Neutrophil (primary cell): ENCODE measurements around the gene FAM72C.
"Not testable (repeated sequence)": the region's sequence is repeated elsewhere in the genome, so short reads cannot be mapped to it uniquely, and the experiment has no call there.

Experiments
- H3K27ac ChIP-seq: fragments of 200-600 bp; sonication (generic); 2 replicates; pipeline ENCODE4 v1.5.1; 2016; ENCODE audit warnings: mild to moderate bottlenecking, moderate library complexity
- H3K27me3 ChIP-seq: fragments of 200-600 bp; sonication (generic); 2 replicates; pipeline ENCODE4 v1.6.0; 2016; ENCODE audit warnings: mild to moderate bottlenecking
- H3K36me3 ChIP-seq: fragments of 200-600 bp; sonication (generic); 2 replicates; pipeline ENCODE4 v1.5.1; 2017
- H3K4me1 ChIP-seq, 2 experiments: fragments of 200-600 bp in 1 of 2; sonication (generic) in 1 of 2; 1 replicate in 1 of 2; 2 replicates in 1 of 2; pipeline versions ENCODE4 v1.5.1 to v1.6.1; 2013 to 2016; ENCODE audit warnings: low read depth in 1 of 2, low read length in 1 of 2, mild to moderate bottlenecking in 1 of 2, moderate library complexity in 1 of 2; ENCODE audit not compliant: control insufficient read depth in 1 of 2, insufficient read depth in 1 of 2
- H3K4me3 ChIP-seq, 2 experiments: fragments of 200-600 bp in 1 of 2; sonication (generic) in 1 of 2; 1 replicate in 1 of 2; 2 replicates in 1 of 2; pipeline ENCODE4 v1.5.1; 2013 to 2016; ENCODE audit warnings: low read depth in 1 of 2, low read length in 1 of 2, mild to moderate bottlenecking in 1 of 2, moderate library complexity in 1 of 2
- H3K9me3 ChIP-seq: fragments of 200-600 bp; sonication (generic); 2 replicates; pipeline ENCODE4 v1.5.1; 2016

Gene FAM72C

GRCh38 chr1:143971924-143972700 lies at the start of gene FAM72C:
Gene FAM72C, minus strand, starts transcription at chr1:143971986. Its CDS starts 845 bp downstream, at chr1:143971141.
- H3K27me3 ChIP-seq, H3K9me3 ChIP-seq, H3K4me3 ChIP-seq, H3K36me3 ChIP-seq, H3K4me1 ChIP-seq, H3K27ac ChIP-seq: not testable (repeated sequence)

GRCh38 chr1:144020001-144020738 lies 48.4 kb upstream of the FAM72C start:
- H3K27me3 ChIP-seq, H3K4me3 ChIP-seq, H3K36me3 ChIP-seq, H3K4me1 ChIP-seq, H3K9me3 ChIP-seq, H3K27ac ChIP-seq: not testable (repeated sequence)

GRCh38 chr1:144019101-144019500 lies 47.3 kb upstream of the FAM72C start:
- not testable (repeated sequence) for H3K27me3 ChIP-seq, H3K4me3 ChIP-seq, H3K9me3 ChIP-seq, H3K27ac ChIP-seq, H3K4me1 ChIP-seq, H3K36me3 ChIP-seq

- not testable (repeated sequence) for H3K4me3 ChIP-seq, H3K9me3 ChIP-seq, H3K36me3 ChIP-seq, H3K27ac ChIP-seq, H3K27me3 ChIP-seq, H3K4me1 ChIP-seq
Observed at GRCh38 chr1:144015180-144015966, 43.6 kb upstream of the FAM72C start.

- not testable (repeated sequence) for H3K4me3 ChIP-seq
Observed at GRCh38 chr1:144014528-144014927, 42.7 kb upstream of the FAM72C start.

GRCh38 chr1:144014121-144014520 lies 42.3 kb upstream of the FAM72C start:
- not testable (repeated sequence) for H3K36me3 ChIP-seq, H3K4me3 ChIP-seq, H3K27ac ChIP-seq, H3K27me3 ChIP-seq, H3K4me1 ChIP-seq, H3K9me3 ChIP-seq

More at GRCh38 chr1:144014528-144014927, 42.7 kb upstream of the FAM72C start:
- not testable (repeated sequence) for H3K9me3 ChIP-seq, H3K27me3 ChIP-seq, H3K4me1 ChIP-seq, H3K36me3 ChIP-seq, H3K27ac ChIP-seq

- not testable (repeated sequence) for H3K9me3 ChIP-seq, H3K4me3 ChIP-seq, H3K4me1 ChIP-seq, H3K27ac ChIP-seq, H3K36me3 ChIP-seq, H3K27me3 ChIP-seq
Observed at GRCh38 chr1:144012168-144012733, 40.5 kb upstream of the FAM72C start.

- not testable (repeated sequence) for H3K27me3 ChIP-seq, H3K27ac ChIP-seq, H3K4me3 ChIP-seq, H3K9me3 ChIP-seq, H3K36me3 ChIP-seq, H3K4me1 ChIP-seq
Observed at GRCh38 chr1:144009410-144009809, 37.6 kb upstream of the FAM72C start.

GRCh38 chr1:144004259-144004658 lies 32.5 kb upstream of the FAM72C start:
- not testable (repeated sequence) for H3K36me3 ChIP-seq, H3K27ac ChIP-seq, H3K27me3 ChIP-seq, H3K4me1 ChIP-seq, H3K4me3 ChIP-seq, H3K9me3 ChIP-seq

- H3K4me1 ChIP-seq, H3K36me3 ChIP-seq, H3K9me3 ChIP-seq, H3K27ac ChIP-seq, H3K27me3 ChIP-seq, H3K4me3 ChIP-seq: not testable (repeated sequence)
Observed at GRCh38 chr1:144003306-144004029, 31.7 kb upstream of the FAM72C start.

GRCh38 chr1:144002141-144002881 lies 30.5 kb upstream of the FAM72C start:
- H3K36me3 ChIP-seq, H3K9me3 ChIP-seq, H3K4me1 ChIP-seq, H3K27ac ChIP-seq, H3K4me3 ChIP-seq, H3K27me3 ChIP-seq: not testable (repeated sequence)

GRCh38 chr1:144001077-144001476 lies 29.3 kb upstream of the FAM72C start:
- H3K27ac ChIP-seq, H3K36me3 ChIP-seq, H3K9me3 ChIP-seq: not testable (repeated sequence)

More at GRCh38 chr1:144001077-144001476, 29.3 kb upstream of the FAM72C start:
- not testable (repeated sequence) for H3K27me3 ChIP-seq, H3K4me1 ChIP-seq, H3K4me3 ChIP-seq
